Lower leg skin (tissue), 4 donors: ENCODE data around the gene PCNX1. TPM values are rescaled to one million over a fixed set of nuclear protein-coding genes. Genes with fewer than 3 reads are reported as not detected.

Experiments
- DNase-seq, 2 donors: peaks; one replicate each; pipeline ENCODE4 v3.0.0-alpha.2; 2019; ENCODE audit warnings: low spot score in 2 of 2
- H3K4me3 ChIP-seq: fragments of 200-600 bp; sonication (generic); 2 replicates; pipeline ENCODE4 v1.5.1; 2017; ENCODE audit warnings: mild to moderate bottlenecking, low read depth; ENCODE audit not compliant: poor library complexity, severe bottlenecking
- CTCF ChIP-seq, 3 donors: fragments of 450-650 bp; IDR thresholded peaks; one replicate each; pipeline ENCODE4 v1.5.1; 2016; ENCODE audit warnings: antibody characterized with exemption in 3 of 3, mild to moderate bottlenecking in 3 of 3, moderate library complexity in 2 of 3
- POLR2A ChIP-seq, 2 donors: fragments of 450-650 bp; IDR thresholded peaks; one replicate each; pipeline ENCODE4 v1.6.1; 2016 to 2017; ENCODE audit warnings: antibody characterized with exemption in 2 of 2, mild to moderate bottlenecking in 1 of 2, moderate library complexity in 1 of 2
- WGBS, 2 donors: methylation state at CpG; one replicate each; pipeline ENCODE4 v1.1.5; 2018; 5-methylcytosine and 5-hydroxymethylcytosine counted together
- intact Hi-C: fragments of 100-400 bp; cut with DNase I; formaldehyde crosslinking; loops from one replicate; pipeline ENCODE4 v1.15.0; 2023; ENCODE audit warnings: low total_unique reads
- total RNA-seq, 4 donors: library from RNA; depleted of rRNA; stranded (reverse); fragments of >200 nt; gene quantifications; one replicate each; pipeline ENCODE4 v1.1.0, GENCODE V29; 2016

Gene PCNX1
- total RNA-seq, 4 donors from 2014 or later = 14.7 to 29.4 (median 25.6) TPM

- intact Hi-C loops = no loop called here
- WGBS, 2 donors = 82 to 84% methylated on average over 5 of the region's 5 CpGs
- H3K4me3 ChIP-seq = no peak overlapping the region
- TF ChIP-seq CTCF (IDR thresholded peaks at IDR 0.05) (no peak), POLR2A (IDR thresholded peaks at IDR 0.05) (no peak)
- peak in 1 of 2 donors; percentile 37 for DNase-seq
These were observed 243.5 kb downstream of the PCNX1 start for GRCh38 chr14:71150737-71151136.

GRCh38 chr14:71155743-71156142, 248.5 kb downstream of the PCNX1 start:
- DNase-seq = peak in 1 of 2 donors; percentile 39
- intact Hi-C loops = no loop called here
- 87 to 89% methylated on average over 5 of the region's 5 CpGs for WGBS, 2 donors
- H3K4me3 ChIP-seq = no peak overlapping the region
- TF ChIP-seq POLR2A (IDR thresholded peaks at IDR 0.05) = no peak
- TF ChIP-seq CTCF (IDR thresholded peaks at IDR 0.05) = no peak

- no peak for DNase-seq
- intact Hi-C loops = no loop called here
- H3K4me3 ChIP-seq = no peak overlapping the region
- WGBS, 2 donors = 89 to 93% methylated on average over 6 of the region's 6 CpGs
- TF ChIP-seq POLR2A (IDR thresholded peaks at IDR 0.05) (no peak), CTCF (IDR thresholded peaks at IDR 0.05) (no peak)
These were observed 256.0 kb downstream of the PCNX1 start for GRCh38 chr14:71163050-71163841.

- no peak overlapping the region for H3K4me3 ChIP-seq
- DNase-seq = no peak
- WGBS, 2 donors = 88 to 92% methylated on average over 9 to 10 of the region's 10 CpGs
- intact Hi-C loops = no loop called here
- no peak for TF ChIP-seq POLR2A (IDR thresholded peaks at IDR 0.05)
- no peak for TF ChIP-seq CTCF (IDR thresholded peaks at IDR 0.05)
These were observed 256.8 kb downstream of the PCNX1 start for GRCh38 chr14:71163842-71164629.

Other genes with a start within 250 kb of the PCNX1 start
- 10 to 100 TPM; 18.3 to 23.9 (median 20.7) TPM for gene MAP3K9, start 97.9 kb upstream of the PCNX1 start, total RNA-seq